Breast epithelium (tissue), 4 donors: ENCODE results near the gene PRKG1. TPM values are rescaled to one million over a fixed set of nuclear protein-coding genes. Genes with fewer than 3 reads are reported as not detected.

ENCODE experiments used
- DNase-seq, 2 donors: peaks; one replicate each; pipeline ENCODE4 v3.0.0-alpha.2; 2019; ENCODE audit warnings: low spot score in 2 of 2
- H3K27ac ChIP-seq, 2 donors: fragments of 200-600 bp; sonication (generic) in 1 of 2; one replicate each; pipeline ENCODE4 v1.5.1; 2016 to 2019; ENCODE audit warnings: mild to moderate bottlenecking in 1 of 2
- H3K27me3 ChIP-seq, 2 donors: fragments of 200-600 bp; sonication (generic) in 1 of 2; one replicate each; pipeline versions ENCODE4 v1.5.1 to v1.6.0; 2017 to 2019; ENCODE audit warnings: control low read depth in 1 of 2, mild to moderate bottlenecking in 1 of 2
- H3K36me3 ChIP-seq: fragments of 200-600 bp; one replicate; pipeline ENCODE4 v1.5.1; 2019
- H3K4me1 ChIP-seq, 2 donors: fragments of 200-600 bp; sonication (generic); one replicate each; pipeline ENCODE4 v1.5.1; 2016 to 2019; ENCODE audit warnings: control low read depth in 1 of 2
- H3K4me3 ChIP-seq, 3 donors: fragments of 200-600 bp; sonication (generic); 1 replicate in 2 of 3; 2 replicates in 1 of 3; pipeline ENCODE4 v1.5.1; 2016 to 2019; ENCODE audit warnings: mild to moderate bottlenecking in 3 of 3, moderate library complexity in 2 of 3
- H3K9me3 ChIP-seq, 2 donors: fragments of 200-600 bp; sonication (generic) in 1 of 2; one replicate each; pipeline ENCODE4 v1.5.1; 2016 to 2019; ENCODE audit warnings: control low read depth in 1 of 2
- POLR2A ChIP-seq: fragments of 450-650 bp; IDR thresholded peaks from one replicate; pipeline ENCODE4 v1.6.1; 2016; ENCODE audit warnings: antibody characterized with exemption, mild to moderate bottlenecking, moderate library complexity
- POLR2AphosphoS5 ChIP-seq, 3 donors: sonication (generic); formaldehyde crosslinking; IDR thresholded peaks; one replicate each; pipeline ENCODE4 v1.6.1; 2017; ENCODE audit warnings: antibody characterized with exemption in 3 of 3
- intact Hi-C: fragments of 100-400 bp; cut with DNase I; formaldehyde crosslinking; loops from one replicate; pipeline ENCODE4 v1.15.1; 2023; ENCODE audit warnings: low total_unique reads
- total RNA-seq, 3 donors: library from RNA; depleted of rRNA; stranded (reverse); fragments of >200 nt; gene quantifications; one replicate each; pipeline ENCODE4 v1.1.0, GENCODE V29; 2016
- TF ChIP-seq, protein P1 (sequence below), 3 donors: fragments of 450-650 bp; IDR thresholded peaks; one replicate each; pipeline ENCODE4 v1.5.1; 2016 to 2017; ENCODE audit warnings: antibody characterized with exemption in 3 of 3, mild to moderate bottlenecking in 3 of 3, moderate library complexity in 3 of 3

PRKG1 gene
- total RNA-seq, 3 donors from 2014 or later: 10.9 to 36.9 (median 19.7) TPM

DNA sequence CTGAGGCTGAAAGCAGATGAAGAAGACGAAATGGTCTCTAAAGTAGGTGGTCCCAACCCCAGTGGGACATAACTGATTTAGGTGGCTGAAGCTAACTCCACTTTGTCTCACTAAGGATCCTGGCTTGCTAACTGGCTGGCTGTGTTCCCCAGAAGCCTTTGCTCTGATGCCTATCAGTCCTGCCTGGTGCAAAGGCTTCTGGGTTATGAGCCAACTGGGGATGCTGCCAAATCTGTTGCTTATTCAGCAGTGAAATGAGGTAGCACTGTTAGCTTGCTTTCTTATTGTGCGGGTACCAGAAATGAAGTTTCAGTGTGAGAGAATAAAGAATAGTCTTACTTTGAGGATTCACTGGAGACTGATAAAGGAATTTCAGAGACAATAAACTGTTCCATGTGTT lies 18.1 kb downstream of the PRKG1 start:
- TF ChIP-seq POLR2A (no peak), POLR2AphosphoS5 (IDR thresholded peaks at IDR 0.05) (no peak)
- TF ChIP-seq, protein P1, sequence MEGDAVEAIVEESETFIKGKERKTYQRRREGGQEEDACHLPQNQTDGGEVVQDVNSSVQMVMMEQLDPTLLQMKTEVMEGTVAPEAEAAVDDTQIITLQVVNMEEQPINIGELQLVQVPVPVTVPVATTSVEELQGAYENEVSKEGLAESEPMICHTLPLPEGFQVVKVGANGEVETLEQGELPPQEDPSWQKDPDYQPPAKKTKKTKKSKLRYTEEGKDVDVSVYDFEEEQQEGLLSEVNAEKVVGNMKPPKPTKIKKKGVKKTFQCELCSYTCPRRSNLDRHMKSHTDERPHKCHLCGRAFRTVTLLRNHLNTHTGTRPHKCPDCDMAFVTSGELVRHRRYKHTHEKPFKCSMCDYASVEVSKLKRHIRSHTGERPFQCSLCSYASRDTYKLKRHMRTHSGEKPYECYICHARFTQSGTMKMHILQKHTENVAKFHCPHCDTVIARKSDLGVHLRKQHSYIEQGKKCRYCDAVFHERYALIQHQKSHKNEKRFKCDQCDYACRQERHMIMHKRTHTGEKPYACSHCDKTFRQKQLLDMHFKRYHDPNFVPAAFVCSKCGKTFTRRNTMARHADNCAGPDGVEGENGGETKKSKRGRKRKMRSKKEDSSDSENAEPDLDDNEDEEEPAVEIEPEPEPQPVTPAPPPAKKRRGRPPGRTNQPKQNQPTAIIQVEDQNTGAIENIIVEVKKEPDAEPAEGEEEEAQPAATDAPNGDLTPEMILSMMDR (IDR thresholded peaks at IDR 0.05): no peak
- Histone ChIP-seq H3K9me3 (no peaks in the 10 kb centered on the region), H3K36me3 (no peaks in the 10 kb centered on the region), H3K27me3 (no peaks in the 10 kb centered on the region), H3K4me3 (no peak overlapping the region), H3K27ac (no peak overlapping the region), H3K4me1 (no peaks in the 10 kb centered on the region)
- DNase-seq: no peak
- intact Hi-C loops: no loop called here

DNA sequence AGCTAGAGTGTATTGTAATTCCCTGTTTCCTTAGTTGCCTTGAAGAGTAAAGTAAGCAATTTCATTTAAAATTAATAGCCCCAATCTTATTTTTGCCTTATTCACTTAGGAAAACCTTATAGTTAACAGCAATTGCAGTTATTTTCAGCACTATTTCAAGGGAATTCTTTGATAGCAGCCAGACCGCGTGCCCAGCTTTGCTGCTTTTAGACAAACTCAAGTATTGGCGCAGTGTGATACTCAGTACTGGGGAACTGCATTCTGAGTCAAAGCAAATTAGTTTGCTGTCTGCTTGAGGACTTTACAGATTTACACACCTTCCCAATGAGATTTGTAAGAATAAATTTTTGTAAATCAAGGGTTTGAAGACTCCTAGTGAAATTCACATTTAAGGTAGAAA lies 21.2 kb downstream of the PRKG1 start:
- H3K9me3 ChIP-seq: no peaks in the 10 kb centered on the region
- no peaks in the 10 kb centered on the region for H3K36me3 ChIP-seq
- H3K27ac ChIP-seq: no peak overlapping the region
- intact Hi-C loops: no loop called here
- H3K27me3 ChIP-seq: no peaks in the 10 kb centered on the region
- no peak for DNase-seq
- H3K4me3 ChIP-seq: no peak overlapping the region
- TF ChIP-seq POLR2AphosphoS5 (IDR thresholded peaks at IDR 0.05) (no peak), POLR2A (no peak)
- TF ChIP-seq, protein P1 (IDR thresholded peaks at IDR 0.05): no peak
- no peaks in the 10 kb centered on the region for H3K4me1 ChIP-seq

DNA sequence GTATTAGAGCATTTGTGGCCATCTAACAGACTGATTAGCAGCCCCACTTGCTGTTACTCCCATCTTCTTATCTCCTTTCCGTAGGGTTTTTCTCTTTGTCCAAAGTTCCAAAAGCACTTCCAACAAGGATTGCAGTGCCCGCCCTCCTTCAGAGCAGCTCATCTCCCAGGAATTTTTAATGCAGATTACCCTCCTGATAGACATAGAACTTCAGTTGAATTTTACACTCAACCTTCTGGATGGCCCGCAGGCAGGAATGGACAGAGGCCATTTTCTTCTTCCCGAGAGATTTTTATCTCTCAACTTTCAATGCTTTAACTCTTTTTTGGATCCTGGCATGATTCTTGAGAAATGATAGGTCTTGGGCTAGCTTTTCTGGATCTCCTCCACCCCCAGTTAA lies 23.3 kb downstream of the PRKG1 start:
- Histone ChIP-seq H3K4me3 (no peak overlapping the region), H3K27ac (no peak overlapping the region), H3K9me3 (no peaks in the 10 kb centered on the region), H3K36me3 (no peaks in the 10 kb centered on the region), H3K27me3 (no peaks in the 10 kb centered on the region), H3K4me1 (no peaks in the 10 kb centered on the region)
- DNase-seq: no peak
- TF ChIP-seq POLR2A (no peak), POLR2AphosphoS5 (IDR thresholded peaks at IDR 0.05) (no peak)
- TF ChIP-seq, protein P1 (IDR thresholded peaks at IDR 0.05): no peak
- intact Hi-C loops: no loop called here

DNA sequence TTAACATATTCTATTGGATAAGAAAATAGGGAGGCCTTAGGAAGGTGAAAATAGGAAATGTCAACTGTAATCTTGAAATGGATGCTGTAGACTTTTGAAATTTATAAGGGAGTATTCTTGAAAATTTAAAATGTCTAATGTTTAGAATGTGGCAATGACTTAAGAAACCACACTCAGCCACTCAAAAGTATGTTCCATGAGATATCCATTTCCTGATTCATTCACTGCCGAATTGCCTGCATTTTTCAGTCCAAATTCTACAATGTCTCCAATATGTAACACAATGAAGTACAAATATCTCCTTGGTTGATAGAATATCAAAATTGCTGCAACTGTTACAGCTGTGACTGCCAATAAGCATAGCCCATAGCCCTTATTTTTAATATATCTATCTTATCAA lies 25.9 kb downstream of the PRKG1 start:
- Histone ChIP-seq H3K36me3 (no peaks in the 10 kb centered on the region), H3K4me1 (no peaks in the 10 kb centered on the region), H3K9me3 (no peaks in the 10 kb centered on the region), H3K27me3 (no peaks in the 10 kb centered on the region), H3K27ac (no peak overlapping the region), H3K4me3 (no peak overlapping the region)
- no peak for TF ChIP-seq POLR2A
- no peak for DNase-seq
- intact Hi-C loops: no loop called here

DNA sequence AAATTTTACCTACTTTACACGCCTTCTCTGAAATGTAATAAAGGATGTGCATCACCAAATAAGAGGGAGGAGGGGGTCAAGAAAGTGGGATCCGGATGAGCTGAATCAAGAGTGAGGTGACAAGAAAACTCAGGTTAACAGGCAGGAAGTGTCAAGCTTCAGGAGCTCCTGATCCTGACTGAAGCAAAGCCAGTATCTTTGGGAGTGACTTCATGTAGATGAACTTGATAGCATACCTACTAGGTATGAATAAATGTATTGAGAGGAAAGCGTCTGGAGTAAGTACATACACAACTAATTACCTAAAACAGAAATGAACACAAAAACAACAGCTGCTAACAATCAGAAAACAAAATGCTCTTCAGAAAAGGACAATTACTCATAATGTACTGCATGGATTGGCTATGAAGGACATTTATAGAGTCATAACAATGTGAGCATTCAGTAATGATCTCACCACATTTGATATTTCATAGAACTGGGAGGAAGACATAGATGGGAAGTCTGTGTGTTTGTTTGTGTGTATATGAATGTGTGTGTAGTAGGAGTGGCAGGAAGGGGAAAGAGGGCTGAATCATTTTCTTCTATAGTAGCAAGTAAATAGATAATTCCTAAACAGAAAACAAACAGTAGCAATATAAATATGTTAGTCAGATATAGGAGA lies 29.4 kb downstream of the PRKG1 start:
- Histone ChIP-seq H3K27me3 (no peaks in the 10 kb centered on the region), H3K4me1 (no peaks in the 10 kb centered on the region), H3K36me3 (no peaks in the 10 kb centered on the region), H3K4me3 (no peak overlapping the region), H3K9me3 (no peaks in the 10 kb centered on the region), H3K27ac (no peak overlapping the region)
- intact Hi-C loops: no loop called here
- TF ChIP-seq, protein P1 (IDR thresholded peaks at IDR 0.05): no peak
- no peak for TF ChIP-seq POLR2AphosphoS5 (IDR thresholded peaks at IDR 0.05)
- TF ChIP-seq POLR2A: no peak
- DNase-seq: no peak
